Mononuclear cell (primary cell): ENCODE data around the gene CHMP4B. TPM values are rescaled to one million over a fixed set of nuclear protein-coding genes. Genes with fewer than 3 reads are reported as not detected.

Experiments used
- H3K27me3 ChIP-seq: 2 replicates; pipeline ENCODE4 v1.6.0; 2011; ENCODE audit warnings: low read length, control low read depth; ENCODE audit not compliant: insufficient read depth
- H3K4me1 ChIP-seq: 2 replicates; pipeline ENCODE4 v1.5.1; 2011; ENCODE audit warnings: mild to moderate bottlenecking, low read length, control low read depth; ENCODE audit not compliant: insufficient read depth
- H3K4me3 ChIP-seq: 2 replicates; pipeline ENCODE4 v1.5.1; 2011; ENCODE audit warnings: mild to moderate bottlenecking, low read length, moderate library complexity
- H3K9me3 ChIP-seq: 2 replicates; pipeline ENCODE4 v1.5.1; 2011; ENCODE audit warnings: low read depth, mild to moderate bottlenecking, control low read depth, low read length
- total RNA-seq: library from RNA; depleted of rRNA; stranded (reverse); fragments of >200 nt; gene quantifications from one replicate; pipeline ENCODE4 v1.2.3, GENCODE V29; 2012

CHMP4B gene
- total RNA-seq, 1 donor, result 67.0 TPM

DNA sequence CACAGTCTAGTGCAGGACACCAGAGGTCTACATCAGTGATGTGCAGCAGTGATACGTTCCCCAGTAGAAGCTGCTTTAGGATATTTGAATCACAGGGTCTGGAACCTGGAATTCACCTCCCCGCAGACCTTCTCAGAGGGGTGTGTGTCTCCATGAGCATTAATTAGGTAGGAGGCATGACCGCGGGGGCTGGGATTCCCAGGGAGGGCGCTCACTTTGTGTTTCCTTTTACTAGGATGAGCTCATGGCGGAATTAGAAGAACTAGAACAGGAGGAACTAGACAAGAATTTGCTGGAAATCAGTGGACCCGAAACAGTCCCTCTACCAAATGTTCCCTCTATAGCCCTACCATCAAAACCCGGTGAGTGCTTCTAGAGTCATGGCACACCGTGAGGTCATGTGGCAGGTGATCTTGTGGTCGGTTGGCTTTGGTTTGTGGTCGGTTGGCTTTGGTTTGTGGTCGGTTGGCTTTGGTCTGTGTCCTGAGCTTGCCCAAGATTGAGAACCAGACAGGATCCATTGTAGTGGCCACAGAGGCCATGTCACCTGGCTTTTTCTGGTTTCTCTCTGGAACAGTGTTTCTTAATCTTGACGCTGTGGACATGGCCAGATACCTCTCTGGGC is 40.8 kb downstream of the CHMP4B start:
- H3K9me3 ChIP-seq, result no peaks in the 10 kb centered on the region
- H3K4me3 ChIP-seq, result no peak overlapping the region
- no peaks in the 10 kb centered on the region for H3K27me3 ChIP-seq
- peaks cover 23% of the 10 kb centered on the region for H3K4me1 ChIP-seq

GRCh38 chr20:33852626-33853506 is 41.7 kb downstream of the CHMP4B start:
- H3K4me1 ChIP-seq, result peaks cover 26% of the 10 kb centered on the region
- no peak overlapping the region for H3K4me3 ChIP-seq
- no peaks in the 10 kb centered on the region for H3K9me3 ChIP-seq
- no peaks in the 10 kb centered on the region for H3K27me3 ChIP-seq

DNA sequence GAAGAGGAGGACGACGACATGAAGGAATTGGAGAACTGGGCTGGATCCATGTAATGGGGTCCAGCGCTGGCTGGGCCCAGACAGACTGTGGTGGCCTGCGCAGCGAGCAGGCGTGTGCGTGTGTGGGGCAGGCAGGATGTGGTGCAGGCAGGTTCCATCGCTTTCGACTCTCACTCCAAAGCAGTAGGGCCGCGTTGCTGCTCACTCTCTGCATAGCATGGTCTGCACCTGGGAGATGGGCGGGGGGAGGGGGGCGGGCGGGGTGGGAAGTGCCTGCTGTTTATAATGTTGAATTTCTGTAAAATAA is 42.3 kb downstream of the CHMP4B start:
- H3K4me3 ChIP-seq, result no peak overlapping the region
- H3K9me3 ChIP-seq, result no peaks in the 10 kb centered on the region
- H3K4me1 ChIP-seq, result peaks cover 27% of the 10 kb centered on the region
- no peaks in the 10 kb centered on the region for H3K27me3 ChIP-seq

DNA sequence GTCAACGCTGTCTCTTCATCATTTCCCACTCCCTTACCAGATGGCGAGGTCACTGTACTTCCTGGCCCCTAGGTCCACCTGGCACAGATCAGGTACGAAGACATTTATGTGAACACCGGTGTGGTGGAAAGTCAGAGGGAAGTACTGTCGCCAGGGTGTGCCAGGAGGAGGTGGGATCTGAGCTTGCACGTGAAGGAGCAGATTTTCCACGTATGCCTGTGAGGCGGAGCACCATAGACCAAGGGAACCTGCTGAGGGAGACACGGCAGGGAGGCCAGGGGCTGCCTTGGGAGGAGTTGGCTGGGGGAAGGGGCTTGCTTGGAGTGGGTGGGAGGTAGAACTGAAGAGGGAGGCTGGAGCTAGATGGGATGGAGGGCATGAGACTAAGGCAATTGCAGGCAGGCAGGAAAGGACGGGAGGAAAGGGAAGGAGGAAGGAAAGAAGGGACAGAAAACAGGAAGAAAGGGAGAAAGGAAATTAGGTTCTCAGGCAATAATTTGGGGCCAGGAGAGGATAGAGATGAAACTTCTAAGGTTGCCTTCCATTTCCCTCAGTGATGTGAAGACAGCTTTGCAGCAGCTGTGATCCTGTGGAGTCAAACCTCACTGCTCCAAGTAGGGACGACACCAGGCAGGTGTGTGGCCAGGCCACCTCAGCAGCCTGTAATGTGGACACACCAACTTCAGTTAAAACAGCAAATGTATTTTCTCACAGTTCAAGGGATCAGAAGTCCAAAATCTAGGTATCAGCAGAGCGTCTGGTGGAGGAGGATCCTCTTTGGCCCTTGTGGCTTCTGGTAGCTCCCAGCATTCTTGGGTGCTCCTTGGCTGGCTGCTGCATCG is 46.8 kb downstream of the CHMP4B start:
- no peaks in the 10 kb centered on the region for H3K9me3 ChIP-seq
- no peak overlapping the region for H3K4me3 ChIP-seq
- peaks cover 33% of the 10 kb centered on the region for H3K4me1 ChIP-seq
- no peaks in the 10 kb centered on the region for H3K27me3 ChIP-seq

DNA sequence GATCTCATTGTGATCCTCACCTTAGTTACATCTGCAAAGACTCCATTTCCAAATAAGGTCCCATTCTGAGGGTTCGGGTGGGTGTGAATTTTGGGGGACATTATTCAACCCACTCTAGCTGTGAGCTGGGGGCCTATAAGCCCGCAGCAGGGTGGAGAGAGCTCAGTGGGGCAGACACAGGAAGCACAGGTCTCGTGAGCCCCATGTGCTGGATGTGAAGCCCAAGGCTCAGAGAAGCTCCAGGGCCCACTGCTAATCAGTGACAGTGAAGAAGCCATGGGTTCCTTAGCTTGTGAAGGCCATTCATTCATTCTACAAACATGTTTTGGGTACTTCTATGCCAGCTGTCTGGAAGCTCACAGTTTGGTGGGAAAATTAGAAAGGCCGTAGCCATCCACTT is 47.5 kb downstream of the CHMP4B start:
- Histone ChIP-seq H3K4me3 (no peak overlapping the region), H3K4me1 (peaks cover 33% of the 10 kb centered on the region), H3K27me3 (no peaks in the 10 kb centered on the region), H3K9me3 (no peaks in the 10 kb centered on the region)

GRCh38 chr20:33859157-33859695 is 48.1 kb downstream of the CHMP4B start:
- Histone ChIP-seq H3K4me1 (peaks cover 33% of the 10 kb centered on the region), H3K4me3 (no peak overlapping the region), H3K9me3 (no peaks in the 10 kb centered on the region), H3K27me3 (no peaks in the 10 kb centered on the region)

GRCh38 chr20:33859751-33860150 is 48.6 kb downstream of the CHMP4B start:
- H3K27me3 ChIP-seq, result no peaks in the 10 kb centered on the region
- no peaks in the 10 kb centered on the region for H3K9me3 ChIP-seq
- no peak overlapping the region for H3K4me3 ChIP-seq
- H3K4me1 ChIP-seq, result peaks cover 33% of the 10 kb centered on the region

DNA sequence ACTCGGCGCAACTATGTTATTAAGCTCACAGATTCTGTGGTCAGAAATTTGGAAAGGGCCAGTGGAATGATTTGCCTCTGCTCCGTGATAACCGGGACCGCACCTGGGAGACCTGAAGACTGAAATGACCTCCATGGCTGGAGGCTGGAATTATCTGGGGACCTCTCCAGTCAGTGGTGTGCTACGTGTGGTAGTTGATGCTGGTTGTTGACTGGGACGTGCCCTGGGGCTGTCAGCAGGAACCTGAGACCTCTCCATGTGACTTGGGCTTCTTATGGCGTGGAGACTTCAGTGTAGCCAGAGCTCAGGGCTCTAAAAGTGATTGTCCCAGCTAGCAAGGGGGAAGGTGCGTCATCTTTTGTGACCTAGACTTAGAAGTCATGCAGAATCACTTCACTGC is 50.3 kb downstream of the CHMP4B start:
- Histone ChIP-seq H3K27me3 (no peaks in the 10 kb centered on the region), H3K4me3 (no peak overlapping the region), H3K4me1 (peaks cover 33% of the 10 kb centered on the region), H3K9me3 (no peaks in the 10 kb centered on the region)

- H3K9me3 ChIP-seq, result no peaks in the 10 kb centered on the region
- no peak overlapping the region for H3K4me3 ChIP-seq
- peaks cover 30% of the 10 kb centered on the region for H3K4me1 ChIP-seq
These were observed 51.7 kb downstream of the CHMP4B start for GRCh38 chr20:33862709-33863403.

GRCh38 chr20:33863440-33864323 is 52.5 kb downstream of the CHMP4B start:
- no peak overlapping the region for H3K4me3 ChIP-seq
- H3K27me3 ChIP-seq, result no peaks in the 10 kb centered on the region
- peaks cover 23% of the 10 kb centered on the region for H3K4me1 ChIP-seq
- H3K9me3 ChIP-seq, result no peaks in the 10 kb centered on the region

More at GRCh38 chr20:33862709-33863403, 51.7 kb downstream of the CHMP4B start:
- H3K27me3 ChIP-seq, result no peaks in the 10 kb centered on the region

GRCh38 chr20:33864324-33864963 is 53.3 kb downstream of the CHMP4B start:
- no peaks in the 10 kb centered on the region for H3K27me3 ChIP-seq
- H3K9me3 ChIP-seq, result no peaks in the 10 kb centered on the region
- H3K4me1 ChIP-seq, result peaks cover 15% of the 10 kb centered on the region
- no peak overlapping the region for H3K4me3 ChIP-seq

- Histone ChIP-seq H3K27me3 (no peaks in the 10 kb centered on the region), H3K4me3 (no peak overlapping the region), H3K4me1 (peaks cover 8% of the 10 kb centered on the region), H3K9me3 (no peaks in the 10 kb centered on the region)
These were observed 54.7 kb downstream of the CHMP4B start for GRCh38 chr20:33865761-33866370.
